Endothelial cell of umbilical vein (primary cell): ENCODE measurements around the gene ASB2. TPM values are rescaled to one million over a fixed set of nuclear protein-coding genes. Genes with fewer than 3 reads are reported as not detected.

Experiments
- BruUV-seq: library from RNA; stranded (reverse); fragments of 400-500 nt; replicated peaks from 2 replicates; lab custom pipeline; 2021; lab: Mats Ljungman, UMichigan
- CTCF ChIA-PET: fragments of 300-600, 350-600 bp; sonication (Branson Sonifier 250); formaldehyde crosslinking; loops from one replicate; lab custom pipeline; 2021; ENCODE audit warnings: antibody characterized with exemption, inconsistent platforms; lab: Charles Lee
- POLR2A ChIA-PET: fragments of 300-600, 350-600 bp; sonication (Branson Sonifier 250); formaldehyde crosslinking; loops from one replicate; lab custom pipeline; 2021; ENCODE audit warnings: antibody characterized with exemption, inconsistent platforms; lab: Charles Lee
- DNase-seq: peaks from one replicate; pipeline ENCODE4 v3.0.0-alpha.2; 2011; ENCODE audit warnings: low read depth, low spot score
- FAIRE-seq: peaks from 2 replicates; lab custom pipeline; 2011; peaks lifted over from hg19 to GRCh38; lab: Jason Lieb, UNC
- H2AFZ ChIP-seq: 2 replicates; pipeline ENCODE4 v1.6.0; 2012; ENCODE audit warnings: low read depth, low read length, control low read depth, inconsistent platforms
- H3K27ac ChIP-seq: 2 replicates; pipeline ENCODE4 v1.5.1; 2011; ENCODE audit warnings: low read depth, mild to moderate bottlenecking, control low read depth, low read length, moderate library complexity; ENCODE audit not compliant: insufficient read depth
- H3K27me3 ChIP-seq, 2 experiments: 2 replicates each; pipeline versions ENCODE4 v1.6.0 to v1.6.1; 2011; ENCODE audit warnings: low read length in 2 of 2, mixed read lengths in 1 of 2; ENCODE audit not compliant: control insufficient read depth in 2 of 2, insufficient read depth in 2 of 2
- H3K36me3 ChIP-seq, 2 experiments: 2 replicates in 1 of 2; 3 replicates in 1 of 2; pipeline ENCODE4 v1.5.1; 2011; ENCODE audit warnings: low read length in 2 of 2, mild to moderate bottlenecking in 1 of 2, moderate library complexity in 1 of 2; ENCODE audit not compliant: control insufficient read depth in 2 of 2, insufficient read depth in 2 of 2; ENCODE audit errors: extremely low read depth in 1 of 2
- H3K4me1 ChIP-seq: 3 replicates; pipeline ENCODE4 v1.5.1; 2011; ENCODE audit warnings: mild to moderate bottlenecking, low read length; ENCODE audit not compliant: control insufficient read depth, insufficient read depth; ENCODE audit errors: extremely low read depth
- H3K4me2 ChIP-seq: 2 replicates; pipeline ENCODE4 v1.6.1; 2011; ENCODE audit warnings: low read length, control low read depth, mixed read lengths; ENCODE audit not compliant: insufficient read depth
- H3K4me3 ChIP-seq, 3 experiments: fragments of 200-600 bp in 1 of 3; sonication (generic), shearing (Covaris generic) in 1 of 3; replicated peaks in 1 of 3; 2 replicates each; pipeline ENCODE4 v1.5.1; 2011 to 2016; ENCODE audit warnings: control low read depth in 3 of 3, low read length in 3 of 3, mild to moderate bottlenecking in 2 of 3, inconsistent platforms in 1 of 3, low read depth in 1 of 3, moderate library complexity in 1 of 3; ENCODE audit not compliant: insufficient read depth in 1 of 3
- H3K79me2 ChIP-seq: 2 replicates; pipeline ENCODE4 v1.6.0; 2012; ENCODE audit warnings: low read length, inconsistent platforms; ENCODE audit not compliant: control insufficient read depth, insufficient read depth
- H3K9ac ChIP-seq: replicated peaks from 2 replicates; pipeline ENCODE3; 2011; ENCODE audit warnings: low read length, control low read depth; ENCODE audit not compliant: insufficient read depth; ENCODE audit errors: extremely low read depth
- H3K9me1 ChIP-seq: replicated peaks from 3 replicates; pipeline ENCODE4 v1.6.0; 2011; ENCODE audit warnings: mild to moderate bottlenecking, low read length; ENCODE audit not compliant: control insufficient read depth, insufficient read depth; ENCODE audit errors: extremely low read depth
- H3K9me3 ChIP-seq: replicated peaks from 2 replicates; pipeline ENCODE4 v1.5.1; 2012; ENCODE audit warnings: low read length, inconsistent platforms; ENCODE audit not compliant: control insufficient read depth, insufficient read depth
- H4K20me1 ChIP-seq: replicated peaks from 2 replicates; pipeline ENCODE3; 2011; ENCODE audit warnings: mild to moderate bottlenecking, low read length; ENCODE audit not compliant: control insufficient read depth, insufficient read depth; ENCODE audit errors: extremely low read depth
- EZH2 ChIP-seq: IDR thresholded peaks from 2 replicates; pipeline ENCODE4 v1.6.1; 2012; ENCODE audit warnings: borderline replicate concordance, low read depth, mild to moderate bottlenecking, moderate library complexity, low read length, inconsistent platforms; ENCODE audit not compliant: severe bottlenecking
- FOS ChIP-seq: IDR thresholded peaks from 2 replicates; pipeline ENCODE4 v1.6.1; 2011; ENCODE audit warnings: mild to moderate bottlenecking, low read length, moderate library complexity, borderline replicate concordance; ENCODE audit not compliant: insufficient read depth
- GATA2 ChIP-seq: IDR thresholded peaks from 2 replicates; pipeline ENCODE4 v1.7.0; 2011; ENCODE audit warnings: low read depth, mild to moderate bottlenecking, moderate library complexity, mixed read lengths, low read length; ENCODE audit not compliant: insufficient read length, insufficient read depth
- JUN ChIP-seq: IDR thresholded peaks from 2 replicates; pipeline ENCODE4 v1.6.1; 2011; ENCODE audit warnings: borderline replicate concordance, low read depth; ENCODE audit not compliant: insufficient read length, insufficient read depth
- MAX ChIP-seq: IDR thresholded peaks from 2 replicates; pipeline ENCODE4 v1.6.1; 2011; ENCODE audit not compliant: insufficient read depth, insufficient read length
- MYC ChIP-seq: IDR thresholded peaks from one replicate; pipeline ENCODE4 v1.6.1; 2011; ENCODE audit warnings: mild to moderate bottlenecking, low read depth, low read length
- POLR2A ChIP-seq: IDR thresholded peaks from 2 replicates; pipeline ENCODE4 v1.6.1; 2012; ENCODE audit warnings: low read depth, mild to moderate bottlenecking, control low read depth, low read length
- POLR2AphosphoS5 ChIP-seq: IDR thresholded peaks from 2 replicates; pipeline ENCODE4 v1.6.1; 2012; ENCODE audit warnings: low read depth, mild to moderate bottlenecking, control low read depth, low read length, moderate library complexity; ENCODE audit not compliant: insufficient read depth
- dilution Hi-C: fragments of 300-500 bp; cut with MboI; formaldehyde crosslinking; loops from one replicate; pipeline ENCODE4 v1.15.0; 2019; ENCODE audit warnings: low sequenced_read_pairs; ENCODE audit not compliant: extremely low pct_ligation_motif_present
- intact Hi-C: fragments of 100-400 bp; cut with micrococcal nuclease; formaldehyde crosslinking; loops from one replicate; pipeline ENCODE4 v1.10.0; 2022
- polyA plus RNA-seq, 4 experiments: library from polyadenylated mRNA; depleted of rRNA in 3 of 4; stranded (reverse) in 3 of 4; unstranded in 1 of 4; fragments of >200 nt; gene quantifications; 2 replicates each; pipeline versions ENCODE4 v1.2.1 to v1.2.3, GENCODE V29; 2011 to 2012; ENCODE audit warnings: missing spikeins in 1 of 4
- total RNA-seq: library from RNA; stranded (reverse); gene quantifications from 2 replicates; pipeline ENCODE4 v1.2.3, GENCODE V29; 2021
- TF ChIP-seq, protein P1 (sequence below), 2 donors: IDR thresholded peaks; 1 replicate in 1 of 2; 2 replicates in 1 of 2; pipeline ENCODE4 v1.5.1; 2011; ENCODE audit warnings: low read length in 2 of 2, mild to moderate bottlenecking in 2 of 2, moderate library complexity in 2 of 2, control low read depth in 1 of 2, inconsistent platforms in 1 of 2, low read depth in 1 of 2; ENCODE audit not compliant: insufficient read depth in 1 of 2; ENCODE audit errors: extremely low read depth in 1 of 2

ASB2 gene
- total and polyA plus RNA-seq, 2 donors (not counting 3 experiments of a cell fraction or from before 2014, with no cell fraction given), result not detected

- Histone ChIP-seq H3K4me3 (no peak overlapping the region), H3K79me2 (no peaks in the 10 kb centered on the region), H2AFZ (no peak overlapping the region), H3K9me3 (no peaks in the 10 kb centered on the region), H4K20me1 (no peaks in the 10 kb centered on the region), H3K9ac (no peak overlapping the region), H3K9me1 (no peaks in the 10 kb centered on the region), H3K27me3 (no peaks in the 10 kb centered on the region), H3K4me2 (no peak overlapping the region), H3K36me3 (no peaks in the 10 kb centered on the region), H3K27ac (no peak overlapping the region), H3K4me1 (no peaks in the 10 kb centered on the region)
- FAIRE-seq (no peak), DNase-seq (no peak)
- TF ChIP-seq MAX (no peak), MYC (no peak), POLR2A (no peak), GATA2 (no peak), POLR2AphosphoS5 (no peak), FOS (no peak), EZH2 (no peak), JUN (no peak)
- TF ChIP-seq, protein P1, sequence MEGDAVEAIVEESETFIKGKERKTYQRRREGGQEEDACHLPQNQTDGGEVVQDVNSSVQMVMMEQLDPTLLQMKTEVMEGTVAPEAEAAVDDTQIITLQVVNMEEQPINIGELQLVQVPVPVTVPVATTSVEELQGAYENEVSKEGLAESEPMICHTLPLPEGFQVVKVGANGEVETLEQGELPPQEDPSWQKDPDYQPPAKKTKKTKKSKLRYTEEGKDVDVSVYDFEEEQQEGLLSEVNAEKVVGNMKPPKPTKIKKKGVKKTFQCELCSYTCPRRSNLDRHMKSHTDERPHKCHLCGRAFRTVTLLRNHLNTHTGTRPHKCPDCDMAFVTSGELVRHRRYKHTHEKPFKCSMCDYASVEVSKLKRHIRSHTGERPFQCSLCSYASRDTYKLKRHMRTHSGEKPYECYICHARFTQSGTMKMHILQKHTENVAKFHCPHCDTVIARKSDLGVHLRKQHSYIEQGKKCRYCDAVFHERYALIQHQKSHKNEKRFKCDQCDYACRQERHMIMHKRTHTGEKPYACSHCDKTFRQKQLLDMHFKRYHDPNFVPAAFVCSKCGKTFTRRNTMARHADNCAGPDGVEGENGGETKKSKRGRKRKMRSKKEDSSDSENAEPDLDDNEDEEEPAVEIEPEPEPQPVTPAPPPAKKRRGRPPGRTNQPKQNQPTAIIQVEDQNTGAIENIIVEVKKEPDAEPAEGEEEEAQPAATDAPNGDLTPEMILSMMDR (IDR thresholded peaks at IDR 0.05; ENCODE audit: extremely low read depth in 1 of 2, insufficient read depth in 1 of 2, low read depth in 1 of 2, low read length in 2 of 2), result no peak
- intact Hi-C loops (no loop called here), dilution Hi-C loops (no loop called here)
- POLR2A ChIA-PET, result no interaction called here
- no TSS peak for BruUV-seq
- CTCF ChIA-PET, result interaction anchor here (1.8 kb wide), 1 partner anchor 16 kb away, joined by 8 read pairs; no protein-coding TSS in a partner anchor
Measured at GRCh38 chr14:93923626-93924025, 52.7 kb downstream of the ASB2 start.
